ENCODE data around the gene TAF12. TPM values are rescaled to one million over a fixed set of nuclear protein-coding genes. Genes with fewer than 3 reads are reported as not detected.

The TAF12 gene
- total and polyA plus RNA-seq, 10 of the 15 experiments (the other 5 are each of a cell fraction or from before 2014, with no cell fraction given): 18.3 to 43.3 (median 28.6) TPM

DNA sequence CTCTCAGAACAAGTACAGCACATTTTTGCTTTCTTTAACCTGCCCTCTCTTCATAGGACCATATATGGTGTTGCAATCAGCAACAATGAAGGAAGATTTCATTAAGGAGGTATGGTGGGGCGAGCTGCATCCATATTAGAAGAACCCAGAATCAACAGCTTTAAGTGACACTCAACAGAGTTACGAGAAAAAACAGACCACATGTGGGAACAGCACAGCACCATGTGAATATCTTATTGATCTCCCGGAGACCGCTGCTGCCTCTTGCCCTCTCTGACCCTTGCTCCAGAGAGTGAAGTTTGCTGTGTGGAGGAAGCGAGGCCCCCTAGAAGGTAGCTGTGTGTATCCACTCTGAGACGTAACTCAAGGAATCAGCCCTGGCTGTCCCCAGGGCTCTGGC, 37.9 kb downstream of the TAF12 start:
- Histone ChIP-seq H3K27ac (ENCODE audit: control insufficient read depth, insufficient read depth) (no peak overlapping the region), H3K27me3 (replicated peaks in 1 of 2; ENCODE audit: control insufficient read depth in 2 of 2, insufficient read depth in 2 of 2, low read length in 1 of 2) (no peaks in the 10 kb centered on the region), H3K4me1 (ENCODE audit: control insufficient read depth, insufficient read depth, low read length) (peaks cover 9% of the 10 kb centered on the region), H3K4me3 (no peak overlapping the region), H4K20me1 (ENCODE audit: control insufficient read depth, insufficient read depth) (no peaks in the 10 kb centered on the region), H3K9ac (ENCODE audit: control insufficient read depth, insufficient read depth, low read length) (no peak overlapping the region), H3K79me2 (ENCODE audit: control insufficient read depth, insufficient read depth, low read length) (no peaks in the 10 kb centered on the region), H3K4me2 (ENCODE audit: control insufficient read depth, insufficient read depth) (no peak overlapping the region), H3K9me3 (replicated peaks; ENCODE audit: control insufficient read depth, insufficient read depth, low read length) (no peaks in the 10 kb centered on the region), H2AFZ (ENCODE audit: control insufficient read depth, low read depth, low read length) (no peak overlapping the region), H3K36me3 (ENCODE audit: control insufficient read depth in 2 of 2, insufficient read depth in 2 of 2, low read length in 1 of 2) (peaks cover 4 to 13% of the 10 kb centered on the region in 2 experiments; a peak in 3 of 4 replicates)
- in situ Hi-C loops (cut with MboI): loop anchor here (5.0 kb wide), 3 partner anchors 88 to 358 kb away; no protein-coding TSS in a partner anchor
- TF ChIP-seq BHLHE40 (IDR thresholded peaks at IDR 0.05; ENCODE audit: borderline replicate concordance in 1 of 2, low read depth in 2 of 2, low read length in 1 of 2) (no peak), NR2F1 (conservative IDR thresholded peaks at IDR 0.05) (no peak), BACH1 (IDR thresholded peaks at IDR 0.05; ENCODE audit: borderline replicate concordance) (no peak), MEF2A (IDR thresholded peaks at IDR 0.05; ENCODE audit: insufficient read depth, low read depth, low read length) (no peak), SIN3A (IDR thresholded peaks at IDR 0.05; ENCODE audit: low read depth, low read length) (no peak), HDAC2 (IDR thresholded peaks at IDR 0.05) (no peak), FOXM1 (IDR thresholded peaks at IDR 0.05; ENCODE audit: low read depth, low read length) (no peak), BRCA1 (IDR thresholded peaks at IDR 0.05; ENCODE audit: low read depth, low read length) (no peak), RELB (IDR thresholded peaks at IDR 0.05; ENCODE audit: low read depth) (no peak), HDGF (IDR thresholded peaks at IDR 0.05) (no peak), TCF12 (IDR thresholded peaks at IDR 0.05; ENCODE audit: low read depth, low read length) (no peak)
- TF ChIP-seq, protein P1, sequence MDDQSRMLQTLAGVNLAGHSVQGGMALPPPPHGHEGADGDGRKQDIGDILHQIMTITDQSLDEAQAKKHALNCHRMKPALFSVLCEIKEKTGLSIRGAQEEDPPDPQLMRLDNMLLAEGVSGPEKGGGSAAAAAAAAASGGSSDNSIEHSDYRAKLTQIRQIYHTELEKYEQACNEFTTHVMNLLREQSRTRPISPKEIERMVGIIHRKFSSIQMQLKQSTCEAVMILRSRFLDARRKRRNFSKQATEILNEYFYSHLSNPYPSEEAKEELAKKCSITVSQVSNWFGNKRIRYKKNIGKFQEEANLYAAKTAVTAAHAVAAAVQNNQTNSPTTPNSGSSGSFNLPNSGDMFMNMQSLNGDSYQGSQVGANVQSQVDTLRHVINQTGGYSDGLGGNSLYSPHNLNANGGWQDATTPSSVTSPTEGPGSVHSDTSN (IDR thresholded peaks at IDR 0.05; ENCODE audit: insufficient replicate concordance, low read depth, low read length): no peak
- TF ChIP-seq, protein P2, sequence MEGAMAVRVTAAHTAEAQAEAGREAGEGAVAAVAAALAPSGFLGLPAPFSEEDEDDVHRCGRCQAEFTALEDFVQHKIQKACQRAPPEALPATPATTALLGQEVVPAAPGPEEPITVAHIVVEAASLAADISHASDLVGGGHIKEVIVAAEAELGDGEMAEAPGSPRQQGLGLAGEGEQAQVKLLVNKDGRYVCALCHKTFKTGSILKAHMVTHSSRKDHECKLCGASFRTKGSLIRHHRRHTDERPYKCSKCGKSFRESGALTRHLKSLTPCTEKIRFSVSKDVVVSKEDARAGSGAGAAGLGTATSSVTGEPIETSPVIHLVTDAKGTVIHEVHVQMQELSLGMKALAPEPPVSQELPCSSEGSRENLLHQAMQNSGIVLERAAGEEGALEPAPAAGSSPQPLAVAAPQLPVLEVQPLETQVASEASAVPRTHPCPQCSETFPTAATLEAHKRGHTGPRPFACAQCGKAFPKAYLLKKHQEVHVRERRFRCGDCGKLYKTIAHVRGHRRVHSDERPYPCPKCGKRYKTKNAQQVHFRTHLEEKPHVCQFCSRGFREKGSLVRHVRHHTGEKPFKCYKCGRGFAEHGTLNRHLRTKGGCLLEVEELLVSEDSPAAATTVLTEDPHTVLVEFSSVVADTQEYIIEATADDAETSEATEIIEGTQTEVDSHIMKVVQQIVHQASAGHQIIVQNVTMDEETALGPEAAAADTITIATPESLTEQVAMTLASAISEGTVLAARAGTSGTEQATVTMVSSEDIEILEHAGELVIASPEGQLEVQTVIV (IDR thresholded peaks at IDR 0.05; ENCODE audit: borderline replicate concordance, partially characterized antibody): no peak
- CTCF ChIA-PET: interaction anchor here (0.9 to 6.9 kb wide), 11 partner anchors 14 to 356 kb away, joined by 3 to 104 read pairs (median 46); partner anchors contain the start of genes RCC1 and TRNAU1AP
- intact Hi-C loops (cut with micrococcal nuclease; ENCODE audit: unreplicated experiment): loop anchor here (5.0 kb wide), 1 partner anchor 358 kb away; no protein-coding TSS in a partner anchor
- BruUV-seq (replicated peaks): no TSS peak
- POLR2A ChIA-PET: interaction anchor here (1.2 to 4.7 kb wide), 2 partner anchors 26 to 195 kb away, joined by 3 to 33 read pairs; no protein-coding TSS in a partner anchor
- DNase-seq (ENCODE audit: low read depth, low spot score): no peak
- 86% methylated on average over 6 of the region's 6 CpGs for WGBS (ENCODE audit: insufficient coverage, insufficient replicate concordance, low lambda C conversion rate, missing lambda C conversion rate)
- no peak for FAIRE-seq
- SMC1A ChIA-PET (ENCODE audit: uncharacterized antibody, unreplicated experiment): interaction anchor here (1.4 to 8.4 kb wide), 6 partner anchors 26 to 357 kb away, joined by 3 to 83 read pairs (median 52); no protein-coding TSS in a partner anchor
- ATAC-seq: no peak
- RAD21 ChIA-PET (ENCODE audit: unreplicated experiment): interaction anchor here (1.6 to 9.3 kb wide), 4 partner anchors 25 to 356 kb away, joined by 3 to 108 read pairs (median 21); no protein-coding TSS in a partner anchor

All from GM12878 (cell line).